NK-92 (cell line): ENCODE results near the gene CD86.
"Not testable (repeated sequence)": the region's sequence is repeated elsewhere in the genome, so short reads cannot be mapped to it uniquely, and the experiment has no call there.

ENCODE experiments used
- DNase-seq: peaks from one replicate; lab custom pipeline; 2025; ENCODE audit not compliant: unreplicated experiment; lab: John Stamatoyannopoulos, UW

Gene CD86

GRCh38 chr3:122055215-122055614, at the start of gene CD86:
Gene CD86, plus strand, starts transcription at chr3:122055362. Its CDS starts 128 bp downstream, at chr3:122055490.
- DNase-seq = no peak

GRCh38 chr3:122006267-122006666, 48.9 kb upstream of the CD86 start:
- no peak for DNase-seq

- no peak for DNase-seq
Observed at GRCh38 chr3:122008166-122008565, 47.0 kb upstream of the CD86 start.

- no peak for DNase-seq
Observed at GRCh38 chr3:122010506-122010905, 44.7 kb upstream of the CD86 start.

- no peak for DNase-seq
Observed at GRCh38 chr3:122011396-122011795, 43.8 kb upstream of the CD86 start.

GRCh38 chr3:122012821-122013220, 42.3 kb upstream of the CD86 start:
- DNase-seq = no peak

- no peak for DNase-seq
Observed at GRCh38 chr3:122013448-122013925, 41.7 kb upstream of the CD86 start.

GRCh38 chr3:122014741-122015140, 40.4 kb upstream of the CD86 start:
- DNase-seq = no peak

GRCh38 chr3:122019493-122019892, 35.7 kb upstream of the CD86 start:
- DNase-seq = no peak

- no peak for DNase-seq
Observed at GRCh38 chr3:122021037-122021436, 34.1 kb upstream of the CD86 start.

- no peak for DNase-seq
Observed at GRCh38 chr3:122021811-122022401, 33.3 kb upstream of the CD86 start, which contains the start of gene ILDR1. Gene ILDR1, minus strand, starts transcription at chr3:122022247. Its CDS starts 170 bp downstream, at chr3:122022077.

GRCh38 chr3:122023335-122023910, 31.7 kb upstream of the CD86 start:
- DNase-seq = no peak

GRCh38 chr3:122024800-122025199, 30.4 kb upstream of the CD86 start:
- DNase-seq = no peak

- no peak for DNase-seq
Observed at GRCh38 chr3:122025296-122025695, 29.9 kb upstream of the CD86 start.

- DNase-seq = no peak
Observed at GRCh38 chr3:122030381-122031122, 24.6 kb upstream of the CD86 start.

GRCh38 chr3:122031123-122031468, 24.1 kb upstream of the CD86 start:
- DNase-seq = no peak

- DNase-seq = no peak
Observed at GRCh38 chr3:122032531-122032930, 22.6 kb upstream of the CD86 start.

GRCh38 chr3:122033023-122033422, 22.1 kb upstream of the CD86 start:
- no peak for DNase-seq

GRCh38 chr3:122047296-122047695, 7.9 kb upstream of the CD86 start:
- DNase-seq = not testable (repeated sequence)

GRCh38 chr3:122047773-122048172, 7.4 kb upstream of the CD86 start:
- not testable (repeated sequence) for DNase-seq

GRCh38 chr3:122052968-122053367, 2.2 kb upstream of the CD86 start:
- DNase-seq = no peak

GRCh38 chr3:122057671-122058070, 2.5 kb downstream of the CD86 start:
- DNase-seq = no peak
